GM19351 (cell line): ENCODE results near the gene SLC4A7.

Experiments used
- ATAC-seq: cut with Tn5 transposase; IDR thresholded peaks from one replicate; pipeline ENCODE4 v1.9.1; 2021; ENCODE audit warnings: mild to moderate bottlenecking, moderate library complexity; ENCODE audit not compliant: unreplicated experiment

SLC4A7 gene

DNA sequence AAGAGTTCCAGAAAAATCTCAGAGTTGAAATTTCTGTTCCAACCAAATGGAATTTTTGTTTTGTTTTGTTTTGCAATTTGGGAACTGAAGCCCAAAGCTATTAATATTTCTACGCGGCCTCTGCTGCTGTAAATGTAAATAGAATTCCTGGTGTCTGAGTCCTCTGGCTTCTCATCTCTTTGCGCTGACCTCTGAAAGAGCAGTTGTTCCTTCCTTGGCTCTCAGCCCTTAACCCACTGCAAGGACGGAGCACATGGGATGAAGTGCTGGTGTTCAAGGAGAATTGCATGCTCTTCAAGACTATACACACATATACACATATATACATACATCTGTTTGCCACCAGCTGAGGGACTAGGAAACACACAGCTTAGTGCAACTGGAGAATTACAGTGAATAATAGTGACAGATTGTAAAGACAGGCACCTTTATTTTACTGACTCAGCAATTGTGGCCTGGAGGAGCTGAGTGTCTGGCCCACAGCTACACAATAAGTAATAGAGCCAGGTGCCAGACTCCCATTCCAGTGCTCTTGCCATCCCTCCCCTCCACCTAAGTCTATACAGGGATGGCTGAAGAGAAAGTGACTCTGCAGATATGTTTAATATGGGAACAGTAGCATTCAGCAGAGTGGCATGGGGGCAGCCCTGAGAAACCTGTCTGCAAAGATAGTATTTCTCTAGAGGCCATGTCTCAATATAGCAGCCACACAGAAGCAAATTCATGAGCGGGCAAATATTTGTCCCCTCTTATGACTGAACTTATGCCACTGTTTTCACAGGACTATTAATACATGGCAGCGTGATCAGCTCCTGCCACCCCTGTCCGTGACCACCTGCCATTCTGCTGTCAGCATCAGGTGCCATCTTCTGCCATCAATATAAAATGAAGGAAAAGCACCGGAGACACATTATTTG lies 157.3 kb downstream of the SLC4A7 start:
- ATAC-seq = no peak

DNA sequence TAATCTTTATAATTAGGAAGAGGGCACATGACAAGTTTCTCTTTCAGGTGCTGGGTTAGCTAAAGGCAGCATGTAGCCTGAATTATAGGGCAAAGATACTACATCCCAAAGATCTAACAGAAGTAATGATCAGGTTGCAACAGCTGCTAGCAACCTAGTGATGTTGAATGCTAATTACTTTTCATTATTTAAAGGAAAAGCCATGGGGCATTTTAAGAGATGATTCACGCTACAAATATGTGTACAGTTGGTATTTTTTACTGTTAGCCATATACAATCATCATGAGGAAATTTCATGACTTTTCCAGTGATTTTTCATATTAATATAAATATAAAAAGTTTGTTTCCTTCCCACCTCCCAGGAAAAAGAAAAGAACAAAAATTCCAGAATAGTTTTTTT lies 158.0 kb downstream of the SLC4A7 start:
- no peak for ATAC-seq

DNA sequence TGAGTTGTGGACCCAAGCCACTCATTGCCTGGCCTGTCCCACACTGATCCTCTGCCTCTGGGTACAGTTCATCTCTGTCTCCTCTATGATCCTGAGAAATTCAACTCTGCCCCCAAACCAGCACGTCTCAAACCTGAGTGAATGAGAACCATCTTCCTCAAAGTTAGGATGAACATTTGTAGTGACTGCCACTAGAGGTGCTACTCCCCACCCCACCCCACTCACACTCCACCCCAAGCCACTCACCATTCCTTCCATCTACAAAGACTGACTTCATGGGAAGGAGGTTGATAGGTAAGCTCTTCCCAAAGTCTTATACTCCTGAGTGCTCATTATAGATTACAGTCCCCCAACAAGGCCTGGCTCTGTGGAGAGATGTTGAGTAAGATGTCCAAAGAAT lies 158.8 kb downstream of the SLC4A7 start:
- ATAC-seq = peak; percentile 56

DNA sequence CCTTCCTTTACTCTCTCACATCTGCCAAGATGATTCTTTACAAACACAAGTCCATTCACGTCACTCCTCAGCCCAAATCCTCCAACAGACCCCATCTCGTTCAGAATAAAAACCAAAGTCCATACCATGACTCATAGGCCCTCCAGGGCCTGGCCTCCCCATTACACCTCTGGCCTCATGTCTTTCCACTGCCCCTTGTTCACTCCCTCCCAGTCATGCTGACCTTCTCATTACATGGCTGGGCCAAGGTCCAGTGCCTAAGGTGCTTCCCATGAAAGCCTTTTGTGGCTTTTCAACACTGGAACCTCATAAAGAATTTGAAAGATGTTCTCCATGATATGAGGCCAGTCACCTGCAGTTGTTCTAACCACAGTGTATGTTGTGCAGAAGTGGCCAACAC lies 159.5 kb downstream of the SLC4A7 start:
- ATAC-seq = no peak

DNA sequence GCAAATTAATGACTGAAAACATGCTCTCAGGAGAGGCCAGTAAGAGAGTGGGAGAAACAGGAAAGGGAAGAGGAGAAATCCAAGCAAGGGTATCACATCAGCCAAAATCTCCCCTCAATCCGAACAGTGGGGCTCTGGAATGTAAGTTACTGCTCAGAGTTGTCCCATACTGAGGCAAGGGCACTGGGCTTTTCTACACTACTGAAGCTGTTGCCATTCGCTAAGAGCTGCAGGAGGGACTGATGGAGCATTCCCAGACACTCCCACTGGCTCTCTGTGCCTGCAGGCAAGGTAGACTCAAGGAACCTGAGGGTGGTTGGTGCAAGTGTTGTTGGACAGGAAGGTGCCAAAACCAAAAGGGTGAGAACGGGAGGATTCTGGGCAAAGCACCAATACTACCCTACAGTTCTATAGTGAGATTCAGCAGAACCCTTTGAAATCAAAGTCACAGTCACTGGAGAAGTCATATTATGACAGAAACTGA lies 161.1 kb downstream of the SLC4A7 start:
- no peak for ATAC-seq
